Transverse colon (tissue), 4 donors: ENCODE results near the gene DLGAP1.

Source experiments
- EP300 ChIP-seq: sonication (generic); formaldehyde crosslinking; IDR thresholded peaks from one replicate; pipeline ENCODE4 v1.6.1; 2017; ENCODE audit warnings: antibody characterized with exemption, low read depth
- POLR2A ChIP-seq: fragments of 450-650 bp; IDR thresholded peaks from one replicate; pipeline ENCODE4 v1.6.1; 2016; ENCODE audit warnings: antibody characterized with exemption, mild to moderate bottlenecking, moderate library complexity
- POLR2AphosphoS5 ChIP-seq, 3 donors: sonication (generic); formaldehyde crosslinking; IDR thresholded peaks; one replicate each; pipeline ENCODE4 v1.6.1; 2016; ENCODE audit warnings: antibody characterized with exemption in 3 of 3
- TF ChIP-seq, protein P1 (sequence below), 5 experiments: fragments of 200-600 bp in 3 of 5; fragments of 450-650 bp in 2 of 5; sonication (generic) in 3 of 5; IDR thresholded peaks; 1 replicate in 2 of 5; 2 replicates in 3 of 5; pipeline ENCODE4 v1.5.1; 2016 to 2017; ENCODE audit warnings: antibody characterized with exemption in 5 of 5, inconsistent platforms in 3 of 5, mild to moderate bottlenecking in 2 of 5, moderate library complexity in 1 of 5

DNA sequence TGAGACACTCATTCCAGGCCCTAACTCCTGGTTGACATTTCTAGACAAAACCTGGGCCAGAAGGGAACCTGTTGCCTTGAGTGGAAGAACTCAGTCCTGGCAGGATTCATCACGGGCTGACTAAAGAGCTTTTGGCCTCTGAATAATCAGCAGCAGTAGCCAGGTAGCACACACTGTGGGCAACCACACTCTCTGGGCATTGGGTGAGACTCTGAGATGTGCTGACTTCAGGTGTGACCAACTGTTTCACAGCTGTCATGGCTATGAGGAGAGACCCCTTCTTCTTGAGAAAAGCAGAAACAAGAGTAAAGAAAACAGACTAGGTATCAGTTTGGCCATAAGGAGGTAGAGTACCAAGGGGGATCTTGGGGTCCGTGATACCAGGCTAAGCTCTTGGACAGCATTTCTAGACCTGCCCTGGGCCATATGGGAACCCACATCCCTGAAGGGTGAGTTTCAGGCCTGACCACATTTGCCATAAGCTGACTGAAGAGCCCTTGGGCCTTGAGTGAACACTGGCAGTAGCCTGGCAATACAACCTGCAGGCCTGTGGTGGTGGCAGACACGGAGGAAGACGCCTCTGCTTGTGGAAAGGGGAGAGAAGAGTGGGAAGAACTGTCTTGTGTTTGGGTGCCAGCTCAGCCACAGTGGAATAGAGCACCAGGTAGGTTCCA is 230.9 kb downstream of the DLGAP1 start:
- TF ChIP-seq POLR2A (no peak), POLR2AphosphoS5 (IDR thresholded peaks at IDR 0.05) (no peak), EP300 (no peak)
- TF ChIP-seq, protein P1, sequence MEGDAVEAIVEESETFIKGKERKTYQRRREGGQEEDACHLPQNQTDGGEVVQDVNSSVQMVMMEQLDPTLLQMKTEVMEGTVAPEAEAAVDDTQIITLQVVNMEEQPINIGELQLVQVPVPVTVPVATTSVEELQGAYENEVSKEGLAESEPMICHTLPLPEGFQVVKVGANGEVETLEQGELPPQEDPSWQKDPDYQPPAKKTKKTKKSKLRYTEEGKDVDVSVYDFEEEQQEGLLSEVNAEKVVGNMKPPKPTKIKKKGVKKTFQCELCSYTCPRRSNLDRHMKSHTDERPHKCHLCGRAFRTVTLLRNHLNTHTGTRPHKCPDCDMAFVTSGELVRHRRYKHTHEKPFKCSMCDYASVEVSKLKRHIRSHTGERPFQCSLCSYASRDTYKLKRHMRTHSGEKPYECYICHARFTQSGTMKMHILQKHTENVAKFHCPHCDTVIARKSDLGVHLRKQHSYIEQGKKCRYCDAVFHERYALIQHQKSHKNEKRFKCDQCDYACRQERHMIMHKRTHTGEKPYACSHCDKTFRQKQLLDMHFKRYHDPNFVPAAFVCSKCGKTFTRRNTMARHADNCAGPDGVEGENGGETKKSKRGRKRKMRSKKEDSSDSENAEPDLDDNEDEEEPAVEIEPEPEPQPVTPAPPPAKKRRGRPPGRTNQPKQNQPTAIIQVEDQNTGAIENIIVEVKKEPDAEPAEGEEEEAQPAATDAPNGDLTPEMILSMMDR (IDR thresholded peaks at IDR 0.05), result no peak
